Endothelial cell of umbilical vein (primary cell): ENCODE measurements around the gene CLPTM1L. TPM values are rescaled to one million over a fixed set of nuclear protein-coding genes. Genes with fewer than 3 reads are reported as not detected.

ENCODE experiments used
- BruUV-seq: library from RNA; stranded (reverse); fragments of 400-500 nt; replicated peaks from 2 replicates; lab custom pipeline; 2021; lab: Mats Ljungman, UMichigan
- CTCF ChIA-PET: fragments of 300-600, 350-600 bp; sonication (Branson Sonifier 250); formaldehyde crosslinking; loops from one replicate; lab custom pipeline; 2021; ENCODE audit warnings: antibody characterized with exemption, inconsistent platforms; lab: Charles Lee
- POLR2A ChIA-PET: fragments of 300-600, 350-600 bp; sonication (Branson Sonifier 250); formaldehyde crosslinking; loops from one replicate; lab custom pipeline; 2021; ENCODE audit warnings: antibody characterized with exemption, inconsistent platforms; lab: Charles Lee
- DNase-seq: peaks from one replicate; pipeline ENCODE4 v3.0.0-alpha.2; 2011; ENCODE audit warnings: low read depth, low spot score
- FAIRE-seq: peaks from 2 replicates; lab custom pipeline; 2011; peaks lifted over from hg19 to GRCh38; lab: Jason Lieb, UNC
- H2AFZ ChIP-seq: 2 replicates; pipeline ENCODE4 v1.6.0; 2012; ENCODE audit warnings: low read depth, low read length, control low read depth, inconsistent platforms
- H3K27ac ChIP-seq: 2 replicates; pipeline ENCODE4 v1.5.1; 2011; ENCODE audit warnings: low read depth, mild to moderate bottlenecking, control low read depth, low read length, moderate library complexity; ENCODE audit not compliant: insufficient read depth
- H3K27me3 ChIP-seq, 2 experiments: 2 replicates each; pipeline versions ENCODE4 v1.6.0 to v1.6.1; 2011; ENCODE audit warnings: low read length in 2 of 2, mixed read lengths in 1 of 2; ENCODE audit not compliant: control insufficient read depth in 2 of 2, insufficient read depth in 2 of 2
- H3K36me3 ChIP-seq, 2 experiments: 2 replicates in 1 of 2; 3 replicates in 1 of 2; pipeline ENCODE4 v1.5.1; 2011; ENCODE audit warnings: low read length in 2 of 2, mild to moderate bottlenecking in 1 of 2, moderate library complexity in 1 of 2; ENCODE audit not compliant: control insufficient read depth in 2 of 2, insufficient read depth in 2 of 2; ENCODE audit errors: extremely low read depth in 1 of 2
- H3K4me1 ChIP-seq: 3 replicates; pipeline ENCODE4 v1.5.1; 2011; ENCODE audit warnings: mild to moderate bottlenecking, low read length; ENCODE audit not compliant: control insufficient read depth, insufficient read depth; ENCODE audit errors: extremely low read depth
- H3K4me2 ChIP-seq: 2 replicates; pipeline ENCODE4 v1.6.1; 2011; ENCODE audit warnings: low read length, control low read depth, mixed read lengths; ENCODE audit not compliant: insufficient read depth
- H3K4me3 ChIP-seq, 3 experiments: fragments of 200-600 bp in 1 of 3; sonication (generic), shearing (Covaris generic) in 1 of 3; replicated peaks in 1 of 3; 2 replicates each; pipeline ENCODE4 v1.5.1; 2011 to 2016; ENCODE audit warnings: control low read depth in 3 of 3, low read length in 3 of 3, mild to moderate bottlenecking in 2 of 3, inconsistent platforms in 1 of 3, low read depth in 1 of 3, moderate library complexity in 1 of 3; ENCODE audit not compliant: insufficient read depth in 1 of 3
- H3K79me2 ChIP-seq: 2 replicates; pipeline ENCODE4 v1.6.0; 2012; ENCODE audit warnings: low read length, inconsistent platforms; ENCODE audit not compliant: control insufficient read depth, insufficient read depth
- H3K9ac ChIP-seq: replicated peaks from 2 replicates; pipeline ENCODE3; 2011; ENCODE audit warnings: low read length, control low read depth; ENCODE audit not compliant: insufficient read depth; ENCODE audit errors: extremely low read depth
- H3K9me1 ChIP-seq: replicated peaks from 3 replicates; pipeline ENCODE4 v1.6.0; 2011; ENCODE audit warnings: mild to moderate bottlenecking, low read length; ENCODE audit not compliant: control insufficient read depth, insufficient read depth; ENCODE audit errors: extremely low read depth
- H3K9me3 ChIP-seq: replicated peaks from 2 replicates; pipeline ENCODE4 v1.5.1; 2012; ENCODE audit warnings: low read length, inconsistent platforms; ENCODE audit not compliant: control insufficient read depth, insufficient read depth
- H4K20me1 ChIP-seq: replicated peaks from 2 replicates; pipeline ENCODE3; 2011; ENCODE audit warnings: mild to moderate bottlenecking, low read length; ENCODE audit not compliant: control insufficient read depth, insufficient read depth; ENCODE audit errors: extremely low read depth
- CTCF ChIP-seq, 2 donors: IDR thresholded peaks; 1 replicate in 1 of 2; 2 replicates in 1 of 2; pipeline ENCODE4 v1.5.1; 2011; ENCODE audit warnings: low read length in 2 of 2, mild to moderate bottlenecking in 2 of 2, moderate library complexity in 2 of 2, control low read depth in 1 of 2, inconsistent platforms in 1 of 2, low read depth in 1 of 2; ENCODE audit not compliant: insufficient read depth in 1 of 2; ENCODE audit errors: extremely low read depth in 1 of 2
- EZH2 ChIP-seq: IDR thresholded peaks from 2 replicates; pipeline ENCODE4 v1.6.1; 2012; ENCODE audit warnings: borderline replicate concordance, low read depth, mild to moderate bottlenecking, moderate library complexity, low read length, inconsistent platforms; ENCODE audit not compliant: severe bottlenecking
- FOS ChIP-seq: IDR thresholded peaks from 2 replicates; pipeline ENCODE4 v1.6.1; 2011; ENCODE audit warnings: mild to moderate bottlenecking, low read length, moderate library complexity, borderline replicate concordance; ENCODE audit not compliant: insufficient read depth
- GATA2 ChIP-seq: IDR thresholded peaks from 2 replicates; pipeline ENCODE4 v1.7.0; 2011; ENCODE audit warnings: low read depth, mild to moderate bottlenecking, moderate library complexity, mixed read lengths, low read length; ENCODE audit not compliant: insufficient read length, insufficient read depth
- JUN ChIP-seq: IDR thresholded peaks from 2 replicates; pipeline ENCODE4 v1.6.1; 2011; ENCODE audit warnings: borderline replicate concordance, low read depth; ENCODE audit not compliant: insufficient read length, insufficient read depth
- MYC ChIP-seq: IDR thresholded peaks from one replicate; pipeline ENCODE4 v1.6.1; 2011; ENCODE audit warnings: mild to moderate bottlenecking, low read depth, low read length
- POLR2A ChIP-seq: IDR thresholded peaks from 2 replicates; pipeline ENCODE4 v1.6.1; 2012; ENCODE audit warnings: low read depth, mild to moderate bottlenecking, control low read depth, low read length
- POLR2AphosphoS5 ChIP-seq: IDR thresholded peaks from 2 replicates; pipeline ENCODE4 v1.6.1; 2012; ENCODE audit warnings: low read depth, mild to moderate bottlenecking, control low read depth, low read length, moderate library complexity; ENCODE audit not compliant: insufficient read depth
- dilution Hi-C: fragments of 300-500 bp; cut with MboI; formaldehyde crosslinking; loops from one replicate; pipeline ENCODE4 v1.15.0; 2019; ENCODE audit warnings: low sequenced_read_pairs; ENCODE audit not compliant: extremely low pct_ligation_motif_present
- intact Hi-C: fragments of 100-400 bp; cut with micrococcal nuclease; formaldehyde crosslinking; loops from one replicate; pipeline ENCODE4 v1.10.0; 2022
- polyA plus RNA-seq, 4 experiments: library from polyadenylated mRNA; depleted of rRNA in 3 of 4; stranded (reverse) in 3 of 4; unstranded in 1 of 4; fragments of >200 nt; gene quantifications; 2 replicates each; pipeline versions ENCODE4 v1.2.1 to v1.2.3, GENCODE V29; 2011 to 2012; ENCODE audit warnings: missing spikeins in 1 of 4
- total RNA-seq: library from RNA; stranded (reverse); gene quantifications from 2 replicates; pipeline ENCODE4 v1.2.3, GENCODE V29; 2021
- TF ChIP-seq, protein P1 (sequence below): IDR thresholded peaks from 2 replicates; pipeline ENCODE4 v1.6.1; 2011; ENCODE audit not compliant: insufficient read depth, insufficient read length

The CLPTM1L gene
- total and polyA plus RNA-seq, 2 donors (not counting 3 experiments of a cell fraction or from before 2014, with no cell fraction given) = 116 to 191 TPM

- dilution Hi-C loops (no loop called here), intact Hi-C loops (no loop called here)
- H2AFZ ChIP-seq = no peak overlapping the region
- H3K9me1 ChIP-seq = no peaks in the 10 kb centered on the region
- FAIRE-seq (no peak), DNase-seq (no peak)
- no peak for TF ChIP-seq CTCF (IDR thresholded peaks at IDR 0.05; ENCODE audit: extremely low read depth in 1 of 2, insufficient read depth in 1 of 2, low read depth in 1 of 2, low read length in 2 of 2)
- no peak for TF ChIP-seq POLR2AphosphoS5
- TF ChIP-seq JUN = no peak
- no peak for TF ChIP-seq EZH2
- no peak for TF ChIP-seq MYC
- TF ChIP-seq GATA2 = no peak
- TF ChIP-seq, protein P1, sequence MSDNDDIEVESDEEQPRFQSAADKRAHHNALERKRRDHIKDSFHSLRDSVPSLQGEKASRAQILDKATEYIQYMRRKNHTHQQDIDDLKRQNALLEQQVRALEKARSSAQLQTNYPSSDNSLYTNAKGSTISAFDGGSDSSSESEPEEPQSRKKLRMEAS = no peak
- no peak for TF ChIP-seq POLR2A
- TF ChIP-seq FOS = no peak
- no peak overlapping the region for H3K4me2 ChIP-seq
- no peak overlapping the region for H3K4me3 ChIP-seq
- H4K20me1 ChIP-seq = no peaks in the 10 kb centered on the region
- no peak overlapping the region for H3K27ac ChIP-seq
- H3K4me1 ChIP-seq = peaks cover 3% of the 10 kb centered on the region
- H3K79me2 ChIP-seq = no peaks in the 10 kb centered on the region
- H3K27me3 ChIP-seq = peaks cover 0 to 7% of the 10 kb centered on the region in 2 experiments
- POLR2A ChIA-PET = no interaction called here
- BruUV-seq = no TSS peak
- CTCF ChIA-PET = no interaction called here
- H3K36me3 ChIP-seq = no peaks in the 10 kb centered on the region
- H3K9ac ChIP-seq = no peak overlapping the region
- no peaks in the 10 kb centered on the region for H3K9me3 ChIP-seq
These were observed 37.4 kb upstream of the CLPTM1L start for GRCh38 chr5:1382248-1382700.
